ENCODE data around the gene DMRT2.

- TF ChIP-seq CTCF (IDR thresholded peaks at IDR 0.05), result no peak
- TF ChIP-seq EZH2phosphoT487 (IDR thresholded peaks at IDR 0.05), result no peak
Observed at GRCh38 chr9:1073497-1073896, 23.3 kb downstream of the DMRT2 start.
